ENCODE results near the gene AAK1.

AAK1 gene

DNA sequence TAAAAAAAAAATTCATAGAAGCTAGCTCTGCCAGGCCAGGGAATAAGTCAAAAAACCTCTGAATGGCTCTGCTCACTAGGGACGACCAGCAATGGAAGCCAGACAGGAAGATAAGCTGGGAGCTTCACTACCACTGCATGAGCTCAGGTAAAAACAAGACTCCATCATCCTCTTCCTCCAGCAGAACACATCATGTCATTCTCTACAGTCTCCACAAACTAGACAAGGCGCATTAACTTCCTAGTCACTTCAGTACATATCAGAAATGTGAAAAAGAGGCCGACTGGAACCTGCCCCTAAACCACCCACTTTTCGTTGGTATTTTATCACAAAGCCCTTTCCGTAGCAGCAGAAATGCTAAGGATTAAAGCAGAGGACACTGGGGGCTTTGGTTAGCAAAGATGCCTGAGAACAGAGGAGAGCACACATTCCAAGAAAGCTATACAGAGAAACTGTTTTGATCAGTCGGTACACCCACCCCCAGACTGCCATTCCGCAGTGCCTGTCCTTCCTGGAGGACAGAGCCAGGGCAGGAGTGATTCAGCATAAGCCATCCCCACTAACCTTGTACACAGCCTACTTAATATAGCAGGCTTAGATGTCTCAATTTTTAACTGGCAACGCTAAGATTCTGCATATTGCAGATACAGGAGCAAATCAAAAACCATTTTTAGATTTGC is 53.4 kb downstream of the AAK1 start:
- no peaks in the 10 kb centered on the region for H3K9me3 ChIP-seq (ENCODE audit: severe bottlenecking)
- DNase-seq (ENCODE audit: low spot score): no peak
- no peak for ATAC-seq (ENCODE audit: low read depth)
- H3K27ac ChIP-seq (ENCODE audit: poor library complexity, severe bottlenecking): no peak overlapping the region
- no peak overlapping the region for H3K4me3 ChIP-seq (ENCODE audit: severe bottlenecking)
- no peaks in the 10 kb centered on the region for H3K4me1 ChIP-seq (ENCODE audit: insufficient read depth, poor library complexity, severe bottlenecking)
- TF ChIP-seq, protein P1, sequence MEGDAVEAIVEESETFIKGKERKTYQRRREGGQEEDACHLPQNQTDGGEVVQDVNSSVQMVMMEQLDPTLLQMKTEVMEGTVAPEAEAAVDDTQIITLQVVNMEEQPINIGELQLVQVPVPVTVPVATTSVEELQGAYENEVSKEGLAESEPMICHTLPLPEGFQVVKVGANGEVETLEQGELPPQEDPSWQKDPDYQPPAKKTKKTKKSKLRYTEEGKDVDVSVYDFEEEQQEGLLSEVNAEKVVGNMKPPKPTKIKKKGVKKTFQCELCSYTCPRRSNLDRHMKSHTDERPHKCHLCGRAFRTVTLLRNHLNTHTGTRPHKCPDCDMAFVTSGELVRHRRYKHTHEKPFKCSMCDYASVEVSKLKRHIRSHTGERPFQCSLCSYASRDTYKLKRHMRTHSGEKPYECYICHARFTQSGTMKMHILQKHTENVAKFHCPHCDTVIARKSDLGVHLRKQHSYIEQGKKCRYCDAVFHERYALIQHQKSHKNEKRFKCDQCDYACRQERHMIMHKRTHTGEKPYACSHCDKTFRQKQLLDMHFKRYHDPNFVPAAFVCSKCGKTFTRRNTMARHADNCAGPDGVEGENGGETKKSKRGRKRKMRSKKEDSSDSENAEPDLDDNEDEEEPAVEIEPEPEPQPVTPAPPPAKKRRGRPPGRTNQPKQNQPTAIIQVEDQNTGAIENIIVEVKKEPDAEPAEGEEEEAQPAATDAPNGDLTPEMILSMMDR (IDR thresholded peaks at IDR 0.05; ENCODE audit: poor library complexity, severe bottlenecking): no peak
- no peaks in the 10 kb centered on the region for H3K36me3 ChIP-seq (ENCODE audit: low read depth)
- H3K27me3 ChIP-seq (ENCODE audit: insufficient read depth, poor library complexity, severe bottlenecking): no peaks in the 10 kb centered on the region

DNA sequence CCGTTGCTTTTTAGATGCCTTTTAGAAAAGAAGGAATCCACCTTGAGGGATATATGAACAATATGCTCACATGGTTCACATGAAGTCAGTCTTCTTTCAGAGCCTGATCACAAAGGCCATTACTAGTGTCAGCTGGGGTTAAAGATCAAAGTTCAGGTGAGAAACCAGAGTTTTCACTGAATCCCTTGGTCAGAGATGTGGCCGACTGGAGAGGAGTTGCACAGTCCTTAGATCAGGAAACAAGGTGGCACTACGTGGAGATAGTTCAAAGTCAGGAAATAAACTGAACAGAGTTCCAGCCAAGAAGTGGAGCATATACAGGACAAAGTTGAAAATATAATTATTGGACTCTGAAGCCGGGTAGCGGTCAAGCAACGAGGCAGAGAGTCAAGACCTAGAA is 54.6 kb downstream of the AAK1 start:
- DNase-seq (ENCODE audit: low spot score) (no peak), ATAC-seq (ENCODE audit: low read depth) (no peak)
- H3K4me1 ChIP-seq (ENCODE audit: insufficient read depth, poor library complexity, severe bottlenecking): no peaks in the 10 kb centered on the region
- H3K36me3 ChIP-seq (ENCODE audit: low read depth): no peaks in the 10 kb centered on the region
- no peaks in the 10 kb centered on the region for H3K9me3 ChIP-seq (ENCODE audit: severe bottlenecking)
- no peaks in the 10 kb centered on the region for H3K27me3 ChIP-seq (ENCODE audit: insufficient read depth, poor library complexity, severe bottlenecking)
- TF ChIP-seq, protein P1 (IDR thresholded peaks at IDR 0.05; ENCODE audit: poor library complexity, severe bottlenecking): no peak
- H3K4me3 ChIP-seq (ENCODE audit: severe bottlenecking): no peak overlapping the region
- H3K27ac ChIP-seq (ENCODE audit: poor library complexity, severe bottlenecking): no peak overlapping the region

GRCh38 chr2:69588403-69588802 is 55.1 kb downstream of the AAK1 start:
- no peak overlapping the region for H3K27ac ChIP-seq (ENCODE audit: poor library complexity, severe bottlenecking)
- no peaks in the 10 kb centered on the region for H3K27me3 ChIP-seq (ENCODE audit: insufficient read depth, poor library complexity, severe bottlenecking)
- DNase-seq (ENCODE audit: low spot score) (no peak), ATAC-seq (ENCODE audit: low read depth) (no peak)
- H3K4me1 ChIP-seq (ENCODE audit: insufficient read depth, poor library complexity, severe bottlenecking): no peaks in the 10 kb centered on the region
- H3K9me3 ChIP-seq (ENCODE audit: severe bottlenecking): no peaks in the 10 kb centered on the region
- TF ChIP-seq, protein P1 (IDR thresholded peaks at IDR 0.05; ENCODE audit: poor library complexity, severe bottlenecking): no peak
- no peak overlapping the region for H3K4me3 ChIP-seq (ENCODE audit: severe bottlenecking)
- H3K36me3 ChIP-seq (ENCODE audit: low read depth): no peaks in the 10 kb centered on the region

GRCh38 chr2:69585855-69586555 is 57.5 kb downstream of the AAK1 start:
- no peaks in the 10 kb centered on the region for H3K36me3 ChIP-seq (ENCODE audit: low read depth)
- H3K27me3 ChIP-seq (ENCODE audit: insufficient read depth, poor library complexity, severe bottlenecking): no peaks in the 10 kb centered on the region
- TF ChIP-seq, protein P1 (IDR thresholded peaks at IDR 0.05; ENCODE audit: poor library complexity, severe bottlenecking): no peak
- H3K4me3 ChIP-seq (ENCODE audit: severe bottlenecking): no peak overlapping the region
- H3K27ac ChIP-seq (ENCODE audit: poor library complexity, severe bottlenecking): no peak overlapping the region
- no peak for DNase-seq (ENCODE audit: low spot score)
- no peak for ATAC-seq (ENCODE audit: low read depth)
- no peaks in the 10 kb centered on the region for H3K9me3 ChIP-seq (ENCODE audit: severe bottlenecking)
- peaks cover 7% of the 10 kb centered on the region for H3K4me1 ChIP-seq (ENCODE audit: insufficient read depth, poor library complexity, severe bottlenecking)

All from RWPE2 (cell line).